ENCODE measurements around the gene FOXS1.

- TF ChIP-seq, protein P1, sequence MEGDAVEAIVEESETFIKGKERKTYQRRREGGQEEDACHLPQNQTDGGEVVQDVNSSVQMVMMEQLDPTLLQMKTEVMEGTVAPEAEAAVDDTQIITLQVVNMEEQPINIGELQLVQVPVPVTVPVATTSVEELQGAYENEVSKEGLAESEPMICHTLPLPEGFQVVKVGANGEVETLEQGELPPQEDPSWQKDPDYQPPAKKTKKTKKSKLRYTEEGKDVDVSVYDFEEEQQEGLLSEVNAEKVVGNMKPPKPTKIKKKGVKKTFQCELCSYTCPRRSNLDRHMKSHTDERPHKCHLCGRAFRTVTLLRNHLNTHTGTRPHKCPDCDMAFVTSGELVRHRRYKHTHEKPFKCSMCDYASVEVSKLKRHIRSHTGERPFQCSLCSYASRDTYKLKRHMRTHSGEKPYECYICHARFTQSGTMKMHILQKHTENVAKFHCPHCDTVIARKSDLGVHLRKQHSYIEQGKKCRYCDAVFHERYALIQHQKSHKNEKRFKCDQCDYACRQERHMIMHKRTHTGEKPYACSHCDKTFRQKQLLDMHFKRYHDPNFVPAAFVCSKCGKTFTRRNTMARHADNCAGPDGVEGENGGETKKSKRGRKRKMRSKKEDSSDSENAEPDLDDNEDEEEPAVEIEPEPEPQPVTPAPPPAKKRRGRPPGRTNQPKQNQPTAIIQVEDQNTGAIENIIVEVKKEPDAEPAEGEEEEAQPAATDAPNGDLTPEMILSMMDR (IDR thresholded peaks at IDR 0.05; ENCODE audit: insufficient read depth, low read depth, low read length): no peak
- no peak for TF ChIP-seq EZH2 (IDR thresholded peaks at IDR 0.05; ENCODE audit: insufficient read depth, low read length)
These were observed 35.7 kb downstream of the FOXS1 start for GRCh38 chr20:31809661-31810060.
